Cortex of kidney (tissue), 1 donor: Measurements from ENCODE around the gene SOCS6.
"Not testable (repeated sequence)": the region's sequence is repeated elsewhere in the genome, so short reads cannot be mapped to it uniquely, and the experiment has no call there.

Experiments
- DNase-seq: peaks from one replicate; lab custom pipeline; 2025; lab: John Stamatoyannopoulos, UW

SOCS6 gene, protein sequence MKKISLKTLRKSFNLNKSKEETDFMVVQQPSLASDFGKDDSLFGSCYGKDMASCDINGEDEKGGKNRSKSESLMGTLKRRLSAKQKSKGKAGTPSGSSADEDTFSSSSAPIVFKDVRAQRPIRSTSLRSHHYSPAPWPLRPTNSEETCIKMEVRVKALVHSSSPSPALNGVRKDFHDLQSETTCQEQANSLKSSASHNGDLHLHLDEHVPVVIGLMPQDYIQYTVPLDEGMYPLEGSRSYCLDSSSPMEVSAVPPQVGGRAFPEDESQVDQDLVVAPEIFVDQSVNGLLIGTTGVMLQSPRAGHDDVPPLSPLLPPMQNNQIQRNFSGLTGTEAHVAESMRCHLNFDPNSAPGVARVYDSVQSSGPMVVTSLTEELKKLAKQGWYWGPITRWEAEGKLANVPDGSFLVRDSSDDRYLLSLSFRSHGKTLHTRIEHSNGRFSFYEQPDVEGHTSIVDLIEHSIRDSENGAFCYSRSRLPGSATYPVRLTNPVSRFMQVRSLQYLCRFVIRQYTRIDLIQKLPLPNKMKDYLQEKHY

DNA sequence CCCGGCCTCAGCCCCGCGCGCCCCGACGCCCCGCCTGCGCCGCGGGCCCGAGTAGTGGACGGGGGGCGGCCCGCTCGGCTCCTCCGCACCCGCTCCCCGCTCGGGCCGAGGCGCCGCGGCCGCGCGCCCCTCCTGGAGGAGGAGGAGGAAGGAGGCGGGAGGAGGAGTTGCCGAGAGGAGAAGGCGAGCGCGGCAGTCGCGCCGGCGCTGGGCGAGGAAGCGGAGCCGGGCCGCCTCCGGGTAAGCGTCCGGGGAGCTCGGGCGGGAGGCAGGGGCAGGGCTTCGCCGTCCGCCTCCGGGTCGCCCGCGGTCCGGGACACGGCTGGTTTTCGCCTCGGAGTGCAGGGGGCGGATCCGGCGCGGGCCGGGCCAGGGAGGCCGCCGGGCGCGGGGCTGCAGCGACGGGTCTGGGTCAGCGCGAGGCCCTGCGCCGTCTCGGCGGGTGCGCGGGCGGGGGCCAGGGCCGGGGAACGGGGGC lies at the start of gene SOCS6:
Gene SOCS6 (plus strand): TSS at position 195 of the 478 bp plus-strand sequence. CDS start 35,624 bp downstream, outside the sequence.
- DNase-seq, result no peak

DNA sequence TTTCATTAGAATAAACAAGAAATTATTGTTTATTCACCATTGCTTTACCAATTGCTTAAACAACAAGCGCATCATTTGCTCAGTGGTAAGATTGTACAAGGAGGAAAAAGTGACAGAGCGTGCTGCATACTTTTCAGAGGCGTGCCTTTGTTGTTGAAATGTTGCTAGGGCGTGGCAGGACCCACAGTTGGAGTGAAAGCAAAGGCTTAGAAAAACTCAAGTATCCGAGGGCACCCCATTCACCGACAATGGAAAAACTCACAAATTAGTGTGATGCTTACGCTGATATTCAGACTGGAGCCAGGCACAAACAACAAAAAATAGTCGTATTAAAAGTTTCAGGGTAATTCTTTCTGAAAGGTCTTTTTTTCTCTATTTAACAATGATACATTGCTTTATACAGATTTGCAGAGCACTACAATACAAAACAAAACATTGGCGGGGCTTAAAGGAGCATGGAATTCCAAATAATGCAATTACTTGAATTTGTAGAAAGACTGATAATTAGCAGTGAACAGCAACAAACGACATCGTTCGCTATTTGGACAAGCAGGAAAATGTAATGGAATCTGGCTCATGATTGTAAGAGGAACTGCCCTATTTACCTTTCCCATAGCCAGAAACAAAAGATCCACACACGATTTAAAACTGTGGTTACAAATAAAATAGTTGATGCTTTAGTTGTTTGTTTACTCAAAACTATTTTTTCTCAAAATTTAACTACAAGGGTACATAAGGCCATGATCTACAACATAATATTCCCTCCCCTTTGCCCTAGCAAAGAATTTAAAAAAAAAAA lies 45.5 kb upstream of the SOCS6 start:
- DNase-seq, result no peak

DNA sequence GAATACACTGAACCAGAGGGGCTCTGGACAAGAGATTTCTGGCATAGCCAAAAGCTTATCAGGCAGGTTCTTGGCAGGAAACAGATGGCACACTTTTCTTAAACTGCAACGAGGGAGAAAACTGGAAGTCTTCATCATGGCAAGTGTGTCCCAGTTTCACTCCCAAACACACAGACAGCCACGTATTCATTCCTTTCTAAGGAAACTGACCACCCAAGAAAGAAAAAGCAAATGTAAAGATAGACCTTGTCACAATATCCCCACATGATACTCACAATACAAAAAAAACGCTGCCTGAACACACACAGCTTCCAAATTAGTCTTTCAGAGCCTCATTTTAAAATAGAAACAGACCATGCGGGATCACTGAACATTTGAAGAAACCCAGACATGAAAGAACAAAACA lies 42.8 kb upstream of the SOCS6 start:
- no peak for DNase-seq

DNA sequence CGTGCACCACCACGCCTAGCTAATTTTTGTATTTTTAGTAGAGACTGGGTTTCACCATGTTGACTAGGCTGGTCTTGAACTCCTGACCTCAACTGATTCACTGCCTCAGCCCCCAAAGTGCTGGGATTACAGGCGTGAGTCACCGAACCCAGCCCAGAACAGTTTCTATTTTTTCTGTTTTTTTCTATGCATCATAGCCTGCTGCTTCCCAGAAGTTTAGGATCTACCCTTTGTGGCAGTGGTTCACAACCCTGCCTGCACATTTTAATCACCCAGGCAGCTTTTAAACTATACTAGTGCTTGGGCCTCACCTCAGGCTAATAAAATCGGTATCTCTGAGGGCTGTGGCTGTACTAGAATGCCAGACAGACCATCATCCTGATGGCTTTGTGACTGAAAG lies 39.7 kb upstream of the SOCS6 start:
- no peak for DNase-seq

DNA sequence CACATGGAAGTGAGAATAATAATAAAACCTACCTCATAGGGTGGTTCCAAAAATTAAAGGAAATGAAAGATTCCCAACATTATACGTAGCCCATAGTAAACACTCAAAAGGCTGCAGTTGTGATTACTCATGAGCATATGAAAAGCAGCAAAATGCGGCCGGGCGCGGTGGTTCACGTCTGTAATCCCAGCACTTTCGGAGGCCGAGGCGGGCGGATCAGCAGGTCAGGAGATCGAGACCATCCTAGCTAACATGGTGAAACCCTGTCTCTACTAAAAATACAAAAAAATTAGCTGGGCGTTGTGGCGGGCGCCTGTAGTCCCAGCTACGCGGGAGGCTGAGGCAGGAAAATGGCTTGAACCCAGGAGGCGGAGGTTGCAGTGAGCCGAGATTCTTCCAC lies 39.0 kb upstream of the SOCS6 start:
- DNase-seq, result not testable (repeated sequence)

DNA sequence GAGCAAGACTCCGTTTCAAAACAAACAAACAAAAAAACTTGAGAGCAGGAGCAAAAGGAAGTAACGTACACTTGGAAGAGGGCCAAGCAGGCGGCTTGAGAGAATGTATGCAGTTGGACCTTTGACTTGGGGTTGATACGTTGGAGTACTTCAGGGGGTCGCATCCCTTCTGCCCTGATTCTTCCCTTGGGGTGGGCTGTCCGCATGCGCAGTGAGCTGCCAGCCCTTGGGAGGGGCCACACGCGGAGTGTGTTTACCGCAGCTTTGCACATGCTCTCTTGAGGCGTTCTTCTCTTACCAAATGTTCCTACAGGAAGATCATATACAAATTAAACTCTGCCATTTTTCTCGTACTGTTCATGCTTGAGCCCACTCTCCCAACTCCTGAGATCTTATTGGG lies 38.1 kb upstream of the SOCS6 start:
- DNase-seq, result no peak

DNA sequence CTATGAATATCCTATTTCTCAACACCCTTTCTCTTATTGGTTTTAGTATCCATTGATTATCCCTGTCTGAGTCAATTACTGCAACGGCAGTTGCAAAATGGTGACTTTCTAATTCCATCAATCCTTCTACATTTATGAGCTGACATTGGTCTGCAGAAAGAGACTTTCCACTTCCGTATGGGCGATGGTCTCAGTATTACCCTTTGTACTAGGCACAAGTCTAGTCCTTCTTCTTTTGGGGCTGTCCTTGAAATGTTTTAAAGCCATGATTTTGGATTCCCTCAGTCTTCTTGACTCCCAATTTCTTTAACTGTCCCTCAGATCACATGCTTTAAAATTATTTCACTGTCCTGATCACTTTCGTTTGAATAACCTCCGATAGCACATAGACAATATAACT lies 32.7 kb upstream of the SOCS6 start:
- DNase-seq, result no peak

DNA sequence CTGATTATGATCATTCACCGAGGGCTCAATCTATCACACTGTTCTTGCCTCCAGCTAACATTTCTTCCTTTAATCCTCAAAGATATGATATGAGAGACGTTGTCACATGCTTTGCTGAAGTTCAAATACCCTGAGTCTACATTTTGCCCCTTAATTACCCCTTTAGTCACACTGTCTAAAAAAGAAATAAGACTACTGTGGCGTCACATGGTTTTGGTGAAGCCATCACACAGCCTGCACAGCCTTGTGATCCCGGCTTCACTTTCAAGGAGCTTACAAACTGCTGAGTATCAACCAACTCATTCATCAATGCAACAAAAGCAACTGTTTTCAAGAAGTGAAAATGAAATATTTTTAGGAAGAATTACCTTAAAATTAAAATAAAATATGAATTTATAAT lies 31.9 kb upstream of the SOCS6 start:
- DNase-seq, result no peak

DNA sequence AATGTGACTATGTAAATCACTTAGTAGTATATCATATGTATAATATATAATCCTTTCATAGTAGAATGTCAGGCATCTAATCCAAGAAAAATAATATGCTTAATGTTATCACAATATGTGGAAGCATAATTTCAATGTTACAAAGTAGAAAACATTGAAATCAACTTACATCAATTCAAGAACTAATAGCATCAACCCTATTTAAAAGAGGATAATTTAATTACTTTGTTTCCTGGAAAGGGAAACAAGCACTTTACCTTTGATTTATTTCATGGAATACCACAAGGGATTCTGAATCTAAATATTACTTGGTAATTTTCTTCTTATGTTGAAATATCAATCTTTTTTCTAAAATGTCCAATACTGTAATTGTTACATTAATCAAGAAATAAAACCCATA lies 30.6 kb upstream of the SOCS6 start:
- DNase-seq, result no peak

DNA sequence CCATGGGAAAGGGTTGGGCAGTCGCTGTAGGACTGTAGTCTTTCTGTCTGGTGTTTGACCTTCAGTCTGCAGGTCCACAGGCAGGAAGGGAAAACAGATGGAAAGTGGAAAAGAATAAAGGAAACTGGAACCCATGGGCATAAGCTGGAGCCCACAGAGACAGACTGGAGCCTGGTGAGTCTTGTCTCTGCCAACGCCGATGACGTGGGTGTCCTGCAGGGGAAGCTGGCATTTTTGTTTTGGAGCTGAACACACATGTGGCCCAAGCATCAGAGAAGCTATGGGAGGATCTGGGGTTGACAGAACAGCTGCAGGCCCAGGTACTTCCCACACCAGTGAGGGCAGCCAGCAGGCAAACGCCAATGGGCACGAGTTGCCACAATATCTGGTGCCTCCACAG lies 28.2 kb upstream of the SOCS6 start:
- DNase-seq, result no peak

DNA sequence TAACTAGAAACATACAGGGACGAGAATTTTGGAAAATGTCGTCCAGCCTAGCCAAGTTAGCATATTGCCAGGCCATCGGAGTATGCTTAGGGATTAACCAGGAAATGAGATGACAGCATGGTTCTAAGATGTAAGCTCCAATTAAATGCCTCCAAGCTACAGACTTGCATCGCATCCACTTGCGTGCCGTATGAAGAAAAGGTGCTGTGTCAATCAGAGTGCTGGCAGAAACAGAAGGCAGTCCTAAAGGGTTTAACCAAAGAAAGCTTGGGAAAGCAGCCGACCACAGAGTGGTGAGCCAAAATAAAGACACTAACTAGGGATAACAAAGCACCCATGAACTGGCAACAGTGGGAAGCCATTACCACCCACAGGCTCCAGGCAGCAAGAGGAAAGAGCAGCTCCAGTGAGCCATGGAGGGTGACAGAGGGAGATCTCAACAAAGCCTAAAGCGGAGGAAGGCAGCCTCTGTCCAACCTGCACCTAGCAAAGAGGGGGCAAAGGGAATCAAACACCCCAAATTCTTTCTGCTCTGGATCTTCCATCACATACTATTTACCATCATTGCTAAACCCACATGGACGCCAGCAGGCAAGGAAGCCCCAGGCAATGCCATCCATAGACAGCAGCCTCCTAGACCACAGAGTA lies 27.6 kb upstream of the SOCS6 start:
- no peak for DNase-seq

DNA sequence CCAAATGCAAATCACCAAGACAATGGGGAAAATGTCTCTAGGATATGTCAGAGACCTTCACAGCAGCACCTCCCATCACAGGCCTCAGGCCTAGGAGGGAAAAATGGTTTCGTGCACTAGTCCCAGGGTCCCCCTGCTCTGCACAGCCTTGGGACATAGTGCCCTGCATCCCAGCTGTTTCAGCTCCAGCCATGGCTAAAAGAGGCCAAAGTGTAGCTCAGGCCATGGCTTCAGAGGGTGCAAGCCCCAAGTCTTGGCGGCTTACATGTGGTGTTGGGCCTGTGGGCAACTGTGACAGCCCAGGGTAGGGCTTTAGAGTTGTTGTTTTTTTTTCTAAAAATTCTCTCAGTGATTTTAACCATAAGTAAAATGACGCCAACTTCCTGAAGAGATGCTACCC lies 25.5 kb upstream of the SOCS6 start:
- DNase-seq, result no peak

DNA sequence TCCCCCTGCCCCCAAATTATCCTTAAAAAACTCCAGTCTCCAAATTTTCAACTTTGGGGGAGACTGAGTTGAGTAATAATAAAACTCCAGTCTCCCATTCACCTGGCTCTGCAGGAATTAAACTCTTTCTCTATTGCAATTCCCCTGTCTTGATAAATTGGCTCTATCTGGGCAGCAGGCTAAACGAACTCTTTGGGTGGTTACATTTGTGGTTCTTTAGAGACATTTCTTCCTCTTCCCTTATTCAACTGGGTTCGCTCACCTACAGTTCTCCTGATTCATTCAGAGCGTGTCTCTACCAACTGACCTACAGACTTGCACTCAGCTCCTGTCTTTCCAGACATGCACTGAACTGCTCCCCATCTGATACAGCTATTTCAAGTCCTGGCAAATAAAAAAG lies 17.1 kb upstream of the SOCS6 start:
- no peak for DNase-seq

DNA sequence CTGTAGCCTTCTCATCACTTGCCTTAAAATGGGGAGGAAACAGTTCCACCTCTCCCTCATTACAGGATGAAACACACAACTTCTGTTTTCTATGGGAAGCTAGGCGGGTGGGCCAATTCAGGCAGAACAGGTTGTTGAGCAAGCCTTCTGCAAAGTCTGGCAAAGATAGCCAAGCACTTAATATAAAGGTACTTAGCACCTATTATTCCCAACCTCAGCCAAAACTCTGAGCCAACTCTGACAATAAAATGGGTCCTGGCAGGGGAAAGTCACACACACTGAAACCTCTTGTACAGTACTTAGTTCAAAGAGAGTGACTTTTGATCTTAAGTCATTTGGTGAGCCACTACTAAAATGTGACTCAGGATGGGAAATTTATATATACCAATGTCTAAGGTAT lies 15.8 kb upstream of the SOCS6 start:
- DNase-seq, result no peak

DNA sequence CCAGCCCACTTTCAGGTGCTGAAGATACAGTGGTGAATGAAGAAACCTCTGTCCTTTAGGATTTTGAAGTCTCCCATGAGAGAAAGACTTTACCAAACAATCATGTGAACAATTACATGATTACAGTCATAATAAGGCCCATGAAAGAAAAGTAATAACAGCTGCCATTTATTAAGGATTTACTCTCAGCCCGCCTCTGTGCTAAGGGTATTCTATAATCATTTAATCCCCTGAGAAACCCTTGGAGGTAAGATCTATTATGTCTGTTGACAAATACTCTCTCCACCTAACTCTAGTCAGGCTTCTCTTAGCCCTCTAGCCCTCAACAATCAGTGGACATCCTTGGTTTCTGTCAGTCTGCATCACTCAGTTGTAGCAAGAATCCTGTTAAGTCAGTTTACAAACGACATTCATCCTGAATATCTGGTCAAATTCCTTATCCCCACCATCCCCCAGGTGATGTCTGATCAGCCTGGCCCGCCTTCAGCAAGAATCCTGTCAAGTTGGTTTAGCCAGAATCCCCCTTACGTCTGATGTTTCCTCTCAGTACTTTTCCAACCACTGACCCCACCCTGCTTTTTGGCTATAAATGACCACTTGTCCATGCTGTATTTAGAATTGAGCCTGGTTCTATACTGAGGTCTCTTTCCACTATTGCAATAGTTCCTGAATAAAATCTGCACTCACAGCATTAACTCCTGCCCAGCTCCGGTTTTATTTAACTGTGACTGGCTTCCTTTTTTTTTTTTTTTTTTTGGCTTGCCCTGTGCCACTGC lies 12.2 kb upstream of the SOCS6 start:
- no peak for DNase-seq

DNA sequence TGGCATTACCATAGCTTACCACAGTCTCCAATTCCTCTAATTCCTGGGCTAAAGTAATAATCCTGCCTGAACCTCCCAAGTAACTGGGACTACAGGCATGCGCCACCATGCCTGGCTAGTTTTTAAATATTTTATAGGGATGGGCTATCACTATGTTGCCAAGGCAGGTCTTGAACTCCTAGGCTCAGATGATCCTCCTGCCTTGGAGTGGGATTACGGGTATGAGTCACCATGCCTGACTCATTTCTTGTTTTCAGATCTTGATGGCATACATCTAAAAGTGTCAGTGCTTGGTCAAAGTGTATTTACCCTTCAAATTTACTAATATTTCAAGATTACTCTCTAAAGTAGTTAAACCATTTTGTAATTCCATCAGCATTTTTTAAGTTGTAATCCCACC lies 9.4 kb upstream of the SOCS6 start:
- no peak for DNase-seq

DNA sequence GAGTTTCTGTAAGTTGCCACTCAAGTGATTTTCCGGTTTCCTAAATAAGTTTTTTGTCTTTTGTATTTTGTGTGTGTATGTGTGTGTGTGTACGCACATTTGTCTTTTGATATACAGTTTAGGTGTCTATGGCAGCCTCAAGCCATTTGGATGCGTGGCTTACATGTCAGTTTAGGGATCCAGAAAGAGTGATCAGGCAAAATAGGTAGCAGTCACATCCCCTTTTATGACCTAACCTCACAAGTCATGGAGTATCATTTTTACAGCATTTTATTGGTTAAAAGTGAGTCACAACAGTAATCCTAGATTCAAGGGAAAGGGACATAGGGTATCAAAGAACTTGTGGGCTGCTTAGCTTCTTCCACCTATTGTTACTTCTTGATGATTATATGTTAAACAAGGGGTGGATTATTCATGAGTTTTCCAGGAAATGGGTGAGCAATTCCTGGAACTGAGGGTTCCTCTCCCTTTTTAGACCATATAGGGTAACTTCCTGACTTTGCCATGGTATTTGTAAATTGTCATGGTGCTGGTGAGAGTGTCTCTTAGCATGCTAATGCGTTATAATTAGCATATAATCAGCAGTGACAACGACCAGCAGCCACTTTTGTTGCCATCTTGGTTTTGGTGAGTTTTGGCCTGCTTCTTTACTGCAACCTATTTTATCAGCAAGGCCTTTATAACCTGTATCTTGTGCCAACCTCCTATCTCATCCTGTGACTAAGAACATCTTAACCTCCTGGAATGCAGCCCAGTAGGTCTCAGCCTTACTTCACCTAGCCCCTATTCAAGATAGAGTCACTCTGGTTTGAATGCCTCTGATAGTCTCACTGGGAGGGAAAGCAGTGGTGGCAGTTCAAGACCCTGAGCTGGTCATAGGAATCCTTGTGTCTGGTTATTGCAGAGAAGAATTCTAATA lies 8.6 kb upstream of the SOCS6 start:
- DNase-seq, result no peak

DNA sequence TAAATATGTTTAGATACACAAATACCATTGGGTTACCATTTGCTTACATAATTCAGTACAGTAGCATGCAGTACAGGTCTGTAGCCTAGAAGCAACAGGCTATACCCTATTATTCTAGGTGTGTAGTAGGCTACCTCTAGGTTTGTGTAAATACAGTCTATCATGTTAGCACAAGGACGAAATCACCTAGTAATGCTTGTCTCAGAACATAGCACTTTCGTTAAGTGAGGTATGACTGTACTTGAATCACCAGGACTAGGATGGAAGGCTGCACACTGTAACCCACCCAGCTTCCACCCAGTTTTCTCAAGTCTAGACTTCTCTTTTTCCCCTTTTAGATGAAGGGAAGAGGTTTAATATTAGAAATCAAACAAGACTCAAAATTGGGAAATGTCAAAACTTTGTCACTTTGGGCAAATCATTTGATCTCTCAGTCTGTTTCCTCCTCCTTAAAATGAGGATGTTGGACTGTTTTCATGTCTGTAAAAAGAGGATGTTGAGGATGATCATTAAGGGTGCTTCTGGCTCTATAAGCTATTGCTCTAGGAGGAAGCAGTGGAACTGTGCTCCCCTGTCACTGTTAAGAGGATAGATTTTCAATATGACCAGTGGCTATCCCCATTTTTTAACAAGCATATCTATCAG lies 3.7 kb upstream of the SOCS6 start:
- no peak for DNase-seq

DNA sequence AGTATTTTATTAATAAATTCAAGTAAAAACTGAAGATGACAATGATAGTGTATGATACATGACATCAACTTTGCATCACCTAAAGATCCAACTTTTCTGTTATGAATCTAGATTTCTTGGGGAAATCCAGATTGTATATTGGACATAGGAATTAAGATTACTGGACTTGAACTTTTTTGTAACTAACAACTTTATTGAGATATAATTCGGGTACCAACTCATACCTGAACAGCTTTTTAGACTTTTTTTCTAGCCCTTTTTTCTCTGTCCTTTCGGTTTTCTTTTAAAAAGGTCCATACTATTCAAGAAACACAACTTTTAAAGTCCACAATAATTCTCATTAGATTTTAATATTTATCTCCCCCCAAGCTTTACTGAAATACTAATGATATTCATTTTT lies 1.1 kb upstream of the SOCS6 start:
- DNase-seq, result no peak
